Measurements from ENCODE around the gene CCDC175.

Gene CCDC175

DNA sequence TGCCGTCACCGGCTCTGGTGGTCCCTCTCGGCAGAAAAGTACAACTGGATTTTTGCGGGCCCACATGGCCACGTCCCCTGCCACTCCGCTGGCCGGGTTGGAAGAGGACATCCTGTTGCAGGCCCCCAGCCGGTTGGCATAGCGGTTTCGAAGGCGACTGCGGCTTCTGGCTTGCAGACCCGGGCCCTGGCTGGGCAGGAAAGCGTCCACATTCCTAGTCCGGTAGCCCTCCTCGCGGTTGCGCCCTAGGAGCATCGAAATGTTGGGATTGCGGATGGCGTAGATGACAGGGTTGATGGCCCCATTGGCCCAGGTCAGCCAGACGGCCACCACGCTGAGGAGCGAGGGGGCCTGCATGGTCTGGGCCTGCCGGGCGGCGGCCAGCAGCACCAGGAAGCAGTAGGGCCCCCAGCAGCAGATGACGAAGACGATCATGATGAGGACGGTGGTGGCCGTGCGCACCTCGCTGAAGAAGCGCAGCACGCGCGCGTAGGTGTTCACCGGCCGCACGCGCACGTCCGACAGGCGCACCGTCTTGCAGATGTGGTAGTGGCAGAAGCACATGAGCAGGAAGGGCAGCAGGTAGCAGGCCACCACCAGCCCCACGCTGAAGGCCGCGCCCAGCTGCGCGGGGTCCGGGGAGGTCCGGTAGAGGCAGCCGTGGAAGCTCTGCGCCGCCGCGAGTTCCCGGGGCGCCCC lies 112.7 kb downstream of the CCDC175 start:
- H3K27ac Mint-ChIP-seq: no peak overlapping the region

DNA sequence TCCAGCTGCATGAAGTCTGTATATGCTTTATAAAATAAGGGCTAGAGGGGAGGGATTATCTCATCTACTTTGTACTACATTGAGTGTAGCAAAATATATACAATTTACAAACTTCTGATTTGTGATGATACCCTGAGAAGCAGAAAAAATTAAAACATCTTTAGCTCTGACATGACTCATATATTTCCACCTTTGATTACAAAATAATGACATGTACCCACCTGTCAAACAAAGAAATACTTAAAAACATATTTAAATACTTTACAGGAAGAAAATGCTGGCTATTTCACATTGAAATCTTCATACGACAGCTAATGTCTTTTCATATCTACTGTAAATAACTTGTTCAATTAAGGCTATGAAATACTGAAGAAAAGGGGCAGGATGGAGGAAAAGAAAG lies 114.7 kb downstream of the CCDC175 start:
- peaks cover 10% of the 10 kb centered on the region for H3K4me1 Mint-ChIP-seq (ENCODE audit: low read depth)

More for the DNA sequence above, 112.7 kb downstream of the CCDC175 start:
- Mint-ChIP-seq H3K9me3 (no peaks in the 10 kb centered on the region), H3K4me3 (peak overlapping the region; percentile 79), H3K36me3 (ENCODE audit: low read depth) (peaks cover 18% of the 10 kb centered on the region), H3K27me3 (peaks cover 26% of the 10 kb centered on the region), H3K4me1 (ENCODE audit: low read depth) (peaks cover 10% of the 10 kb centered on the region)
- intact Hi-C loops (cut with micrococcal nuclease): no loop called here

DNA sequence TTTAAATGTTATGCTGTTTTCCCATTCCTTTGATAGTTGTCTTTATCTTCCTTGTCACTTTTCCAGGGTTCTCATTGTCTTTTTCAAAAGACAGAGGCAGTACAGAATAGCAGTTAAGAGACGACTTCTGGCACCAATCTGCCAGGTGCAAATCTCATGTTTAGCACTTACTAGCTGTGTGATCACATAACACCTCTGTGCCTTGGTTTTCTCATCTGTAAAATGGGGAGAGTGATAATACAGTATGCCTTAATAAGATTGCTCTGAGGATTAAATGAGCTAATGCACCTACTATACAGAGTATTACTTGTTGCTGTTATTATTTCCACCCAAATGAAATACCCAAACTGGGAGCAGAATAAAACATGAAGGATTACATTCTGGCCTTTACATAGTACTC lies 116.2 kb downstream of the CCDC175 start:
- intact Hi-C loops (cut with micrococcal nuclease): no loop called here
- H3K9me3 Mint-ChIP-seq: peaks cover 13% of the 10 kb centered on the region
- no peak overlapping the region for H3K27ac Mint-ChIP-seq
- peaks cover 35% of the 10 kb centered on the region for H3K36me3 Mint-ChIP-seq (ENCODE audit: low read depth)
- H3K4me1 Mint-ChIP-seq (ENCODE audit: low read depth): peaks cover 10% of the 10 kb centered on the region
- H3K27me3 Mint-ChIP-seq: peaks cover 18% of the 10 kb centered on the region
- no peak overlapping the region for H3K4me3 Mint-ChIP-seq

More for the DNA sequence above, 114.7 kb downstream of the CCDC175 start:
- H3K36me3 Mint-ChIP-seq (ENCODE audit: low read depth): peaks cover 31% of the 10 kb centered on the region
- peaks cover 10% of the 10 kb centered on the region for H3K9me3 Mint-ChIP-seq
- H3K27me3 Mint-ChIP-seq: peaks cover 26% of the 10 kb centered on the region
- H3K4me3 Mint-ChIP-seq: no peak overlapping the region
- intact Hi-C loops (cut with micrococcal nuclease): no loop called here
- no peak overlapping the region for H3K27ac Mint-ChIP-seq

- Mint-ChIP-seq H3K36me3 (ENCODE audit: low read depth) (peaks cover 38% of the 10 kb centered on the region), H3K27ac (no peak overlapping the region), H3K4me1 (ENCODE audit: low read depth) (no peaks in the 10 kb centered on the region), H3K4me3 (no peak overlapping the region), H3K9me3 (peaks cover 13% of the 10 kb centered on the region), H3K27me3 (peaks cover 2% of the 10 kb centered on the region)
- intact Hi-C loops (cut with micrococcal nuclease): no loop called here
These were observed 118.1 kb downstream of the CCDC175 start for GRCh38 chr14:59458486-59458885.

DNA sequence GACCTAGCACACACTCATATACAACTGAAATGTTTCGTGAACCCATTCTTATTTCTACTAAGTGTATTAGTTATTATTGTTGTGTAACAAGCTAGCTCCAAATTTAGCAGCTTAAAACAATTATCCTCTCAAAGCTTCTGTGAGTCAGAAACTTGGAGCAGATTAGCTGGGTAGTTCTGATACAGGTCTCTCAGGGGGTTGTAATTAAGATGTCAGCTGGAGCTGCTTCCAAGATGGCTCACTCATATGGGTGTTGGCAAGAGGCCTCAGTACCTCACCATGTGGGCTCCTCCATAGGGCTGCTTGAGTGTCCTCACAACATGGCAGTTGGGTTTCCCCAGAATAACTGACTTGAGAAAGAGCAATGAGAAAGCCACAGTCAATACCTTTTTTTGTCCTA lies 121.2 kb downstream of the CCDC175 start:
- intact Hi-C loops (cut with micrococcal nuclease): no loop called here
- H3K4me1 Mint-ChIP-seq (ENCODE audit: low read depth): no peaks in the 10 kb centered on the region
- no peak overlapping the region for H3K4me3 Mint-ChIP-seq

More for the DNA sequence above, 121.2 kb downstream of the CCDC175 start:
- H3K36me3 Mint-ChIP-seq (ENCODE audit: low read depth): peaks cover 31% of the 10 kb centered on the region
- H3K27me3 Mint-ChIP-seq: no peaks in the 10 kb centered on the region
- H3K9me3 Mint-ChIP-seq: peaks cover 13% of the 10 kb centered on the region
- no peak overlapping the region for H3K27ac Mint-ChIP-seq
